Loucy (cell line): ENCODE data around the gene BST1.

Experiments
- CTCF ChIP-seq: fragments of 200-600 bp; sonication (generic); conservative IDR thresholded peaks from 2 replicates; pipeline ENCODE4 v1.5.1; 2014; ENCODE audit warnings: mild to moderate bottlenecking, antibody characterized with exemption, low read length
- EZH2phosphoT487 ChIP-seq: fragments of 200-600 bp; IDR thresholded peaks from 2 replicates; pipeline ENCODE4 v1.6.1; 2018; ENCODE audit warnings: antibody characterized with exemption, mild to moderate bottlenecking, moderate library complexity, borderline replicate concordance

- no peak for TF ChIP-seq CTCF
- no peak for TF ChIP-seq EZH2phosphoT487
These were observed 19.7 kb upstream of the BST1 start for GRCh38 chr4:15683143-15683495.
